Measurements from ENCODE around the gene MUC21.
"Not testable (repeated sequence)": the region's sequence is repeated elsewhere in the genome, so short reads cannot be mapped to it uniquely, and the experiment has no call there.

Gene MUC21

GRCh38 chr6:31011153-31011552 is 27.6 kb downstream of the MUC21 start:
- DNase-seq (ENCODE audit: low read depth, low spot score) = no peak
- TF ChIP-seq CTCF (IDR thresholded peaks at IDR 0.05; ENCODE audit: low read depth, low read length) = no peak
- in situ Hi-C loops (cut with HindIII; ENCODE audit: low sequenced_read_pairs) = no loop called here
- H3K4me3 ChIP-seq (ENCODE audit: low read depth, low read length) = no peak overlapping the region

- TF ChIP-seq CTCF (IDR thresholded peaks at IDR 0.05; ENCODE audit: low read depth, low read length) = no peak
- in situ Hi-C loops (cut with HindIII; ENCODE audit: low sequenced_read_pairs) = no loop called here
These were observed 33.3 kb downstream of the MUC21 start for GRCh38 chr6:31016659-31017299.

GRCh38 chr6:31017436-31017835 is 33.9 kb downstream of the MUC21 start:
- in situ Hi-C loops (cut with HindIII; ENCODE audit: low sequenced_read_pairs); DNase-seq (ENCODE audit: low read depth, low spot score); H3K4me3 ChIP-seq (ENCODE audit: low read depth, low read length): not testable (repeated sequence)

More at GRCh38 chr6:31016659-31017299, 33.3 kb downstream of the MUC21 start:
- H3K4me3 ChIP-seq (ENCODE audit: low read depth, low read length) = no peak overlapping the region
- no peak for DNase-seq (ENCODE audit: low read depth, low spot score)

GRCh38 chr6:31020057-31020456 is 36.5 kb downstream of the MUC21 start:
- TF ChIP-seq CTCF (IDR thresholded peaks at IDR 0.05; ENCODE audit: low read depth, low read length) = no peak
- H3K4me3 ChIP-seq (ENCODE audit: low read depth, low read length) = no peak overlapping the region
- in situ Hi-C loops (cut with HindIII; ENCODE audit: low sequenced_read_pairs) = no loop called here
- DNase-seq (ENCODE audit: low read depth, low spot score) = no peak

- H3K4me3 ChIP-seq (ENCODE audit: low read depth, low read length); DNase-seq (ENCODE audit: low read depth, low spot score); in situ Hi-C loops (cut with HindIII; ENCODE audit: low sequenced_read_pairs): not testable (repeated sequence)
These were observed 37.2 kb downstream of the MUC21 start for GRCh38 chr6:31020631-31021255.

GRCh38 chr6:31021705-31022531 is 38.4 kb downstream of the MUC21 start:
- DNase-seq (ENCODE audit: low read depth, low spot score); in situ Hi-C loops (cut with HindIII; ENCODE audit: low sequenced_read_pairs); H3K4me3 ChIP-seq (ENCODE audit: low read depth, low read length): not testable (repeated sequence)

GRCh38 chr6:31025595-31025994 is 42.1 kb downstream of the MUC21 start:
- in situ Hi-C loops (cut with HindIII; ENCODE audit: low sequenced_read_pairs) = no loop called here
- no peak for TF ChIP-seq CTCF (IDR thresholded peaks at IDR 0.05; ENCODE audit: low read depth, low read length)
- no peak overlapping the region for H3K4me3 ChIP-seq (ENCODE audit: low read depth, low read length)
- DNase-seq (ENCODE audit: low read depth, low spot score) = no peak

- TF ChIP-seq CTCF (IDR thresholded peaks at IDR 0.05; ENCODE audit: low read depth, low read length) = no peak
- in situ Hi-C loops (cut with HindIII; ENCODE audit: low sequenced_read_pairs) = no loop called here
- H3K4me3 ChIP-seq (ENCODE audit: low read depth, low read length) = no peak overlapping the region
- no peak for DNase-seq (ENCODE audit: low read depth, low spot score)
These were observed 47.6 kb downstream of the MUC21 start for GRCh38 chr6:31031095-31031494.

Data from astrocyte of the spinal cord (primary cell).